Left kidney (tissue), 2 donors: ENCODE results near the gene ERC2. TPM values are rescaled to one million over a fixed set of nuclear protein-coding genes. Genes with fewer than 3 reads are reported as not detected.
"Not testable (repeated sequence)": the region's sequence is repeated elsewhere in the genome, so short reads cannot be mapped to it uniquely, and the experiment has no call there.

ENCODE experiments used
- DNase-seq: peaks from one replicate; pipeline ENCODE4 v3.0.0-alpha.2; 2013
- polyA plus RNA-seq: library from polyadenylated mRNA; unstranded; fragments of 120-200 nt; gene quantifications from one replicate; pipeline ENCODE4 v1.2.1, GENCODE V29; 2013; ENCODE audit not compliant: insufficient read length

Gene ERC2
- polyA plus RNA-seq, 1 donor = 3.9 TPM

DNA sequence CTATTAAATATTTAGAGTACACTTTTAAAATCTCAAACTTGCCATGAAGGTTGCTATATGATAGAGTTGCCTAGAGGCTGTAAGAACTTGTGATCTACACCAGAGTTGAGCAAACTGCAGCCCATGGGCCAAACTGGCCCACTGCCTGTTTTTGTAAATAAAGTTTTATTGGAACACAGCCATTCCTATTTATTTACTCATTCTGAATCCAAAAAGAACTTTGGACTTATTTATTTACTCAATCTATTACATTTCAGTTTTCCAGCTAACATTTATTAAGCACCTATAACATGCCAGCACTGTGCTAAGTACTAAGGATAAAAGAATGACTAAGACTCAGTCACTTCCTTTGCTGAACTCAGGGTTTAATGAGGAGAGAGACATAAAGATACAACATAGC lies 403.6 kb downstream of the ERC2 start:
- DNase-seq = no peak

DNA sequence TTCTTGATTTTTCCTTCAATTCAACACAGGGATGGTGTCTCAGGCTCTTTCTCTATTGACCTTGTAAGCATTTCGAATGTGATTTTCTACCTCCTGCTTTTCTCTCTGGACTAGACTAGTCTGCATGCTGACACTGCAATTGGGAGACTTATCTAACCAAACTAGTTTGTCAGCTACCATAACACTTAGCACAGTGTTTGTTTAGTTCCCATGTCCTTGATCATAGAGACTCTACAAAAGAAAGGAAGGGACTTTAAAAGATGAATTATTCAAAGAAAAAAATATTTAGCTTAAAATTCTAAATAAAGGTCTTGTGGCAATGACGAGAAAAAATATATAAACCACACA lies 407.0 kb downstream of the ERC2 start:
- no peak for DNase-seq

DNA sequence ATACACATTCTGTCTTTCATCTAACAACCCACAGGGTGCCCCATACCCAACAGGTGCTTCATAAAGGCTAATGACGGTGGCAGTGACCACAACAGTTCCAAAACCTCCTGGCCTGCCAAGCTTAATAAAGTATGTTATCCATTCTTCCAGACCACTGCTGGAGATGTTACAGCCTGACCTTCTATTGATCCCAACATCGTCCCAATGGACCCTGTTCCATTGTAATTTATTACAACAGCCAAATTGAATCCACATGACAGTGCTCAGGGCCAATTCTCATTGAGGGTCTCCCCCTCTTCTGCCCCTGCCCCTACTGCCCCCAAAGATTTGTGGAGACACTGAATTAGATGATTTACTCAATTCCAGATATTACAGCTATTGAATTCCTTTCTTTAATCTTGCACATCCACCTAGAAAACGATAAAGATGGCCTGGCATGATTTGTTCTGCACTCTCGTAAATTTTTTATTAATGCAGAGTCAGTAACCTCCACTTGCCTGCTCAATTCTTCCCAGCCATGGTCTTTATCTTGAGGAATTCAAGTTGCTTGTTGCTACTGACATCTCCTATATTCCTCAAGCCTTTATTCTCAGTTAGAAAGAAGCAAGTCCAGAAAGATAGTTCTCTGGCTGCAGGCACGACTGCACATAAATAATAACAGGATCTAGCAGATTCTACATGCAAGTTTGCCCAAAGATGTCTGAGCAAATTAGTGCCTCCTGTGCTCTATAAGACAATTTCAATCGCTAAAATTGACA lies 407.6 kb downstream of the ERC2 start:
- DNase-seq = no peak

DNA sequence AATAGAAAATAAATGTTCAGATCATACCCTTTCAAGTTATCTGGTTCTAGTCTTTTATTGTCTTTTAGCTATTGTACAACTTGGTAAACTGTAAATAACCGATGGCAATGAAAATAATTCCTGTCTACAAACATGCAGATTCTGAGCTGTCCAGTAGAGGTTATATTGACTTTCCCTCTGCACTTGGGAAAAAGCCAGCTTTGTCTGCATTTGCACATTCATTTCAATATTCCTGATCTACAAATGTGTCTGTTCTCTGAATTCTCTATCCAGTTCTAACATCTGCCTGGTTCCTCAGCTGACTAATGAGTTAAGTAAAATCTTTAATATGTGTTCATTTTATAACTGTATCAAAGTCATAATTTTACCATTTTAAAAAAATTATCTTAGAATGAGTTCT lies 408.5 kb downstream of the ERC2 start:
- DNase-seq = no peak

DNA sequence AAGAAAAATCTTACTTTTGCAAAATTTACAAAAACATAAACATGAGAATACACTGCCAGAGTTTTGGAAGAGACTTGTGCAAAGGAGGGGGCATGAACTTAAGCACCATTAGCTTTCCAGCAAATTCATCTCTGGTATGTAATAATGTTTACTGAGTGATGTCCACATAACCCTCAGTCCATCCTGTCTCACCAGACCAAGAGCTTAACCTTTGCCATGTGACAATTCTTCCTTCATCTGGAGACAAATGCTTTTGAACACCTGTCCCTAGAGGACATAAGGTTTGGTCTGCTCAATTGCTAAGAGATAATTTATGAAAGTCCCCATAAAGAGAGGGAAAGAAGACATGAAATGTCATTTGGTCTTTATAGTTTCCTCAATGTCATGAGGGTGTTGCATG lies 412.3 kb downstream of the ERC2 start:
- DNase-seq = no peak

DNA sequence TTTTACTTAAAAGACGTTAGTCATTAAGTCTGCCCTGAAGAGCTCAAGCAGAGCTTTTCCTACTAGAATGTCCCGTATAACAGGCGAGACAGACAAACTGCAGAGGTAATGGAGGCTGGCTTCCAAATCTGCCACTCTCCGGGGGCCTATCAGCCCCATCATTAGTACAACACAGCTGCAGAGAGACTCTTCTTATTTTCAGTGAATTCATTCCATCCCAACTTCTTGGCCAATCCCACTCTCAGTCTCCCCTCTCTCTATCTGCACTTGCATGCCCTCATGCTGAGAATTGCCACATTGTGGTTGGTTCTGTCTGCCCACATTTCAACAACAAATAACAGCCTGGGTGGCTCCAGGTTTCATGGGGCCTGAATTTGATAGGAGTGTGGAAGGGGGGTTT lies 412.7 kb downstream of the ERC2 start:
- no peak for DNase-seq

DNA sequence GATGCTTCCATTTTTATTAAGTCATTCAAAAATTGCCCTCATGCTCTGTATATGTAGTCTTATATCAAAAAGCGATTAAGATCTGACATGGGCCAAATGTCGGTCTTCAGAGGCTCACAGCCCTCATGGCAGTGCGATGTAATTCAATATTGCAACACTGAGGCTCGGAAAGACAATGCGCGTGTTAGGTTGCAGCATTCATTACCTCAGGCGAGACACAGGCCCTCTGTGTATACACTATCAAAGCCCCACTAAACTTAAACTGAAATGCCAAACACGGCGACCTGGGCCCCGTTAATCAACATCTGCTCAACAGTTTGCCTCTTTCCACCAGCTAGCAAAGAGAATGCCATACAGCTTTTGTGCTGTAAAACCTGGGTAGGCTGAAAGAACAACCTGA lies 413.4 kb downstream of the ERC2 start:
- DNase-seq = peak; percentile 37

DNA sequence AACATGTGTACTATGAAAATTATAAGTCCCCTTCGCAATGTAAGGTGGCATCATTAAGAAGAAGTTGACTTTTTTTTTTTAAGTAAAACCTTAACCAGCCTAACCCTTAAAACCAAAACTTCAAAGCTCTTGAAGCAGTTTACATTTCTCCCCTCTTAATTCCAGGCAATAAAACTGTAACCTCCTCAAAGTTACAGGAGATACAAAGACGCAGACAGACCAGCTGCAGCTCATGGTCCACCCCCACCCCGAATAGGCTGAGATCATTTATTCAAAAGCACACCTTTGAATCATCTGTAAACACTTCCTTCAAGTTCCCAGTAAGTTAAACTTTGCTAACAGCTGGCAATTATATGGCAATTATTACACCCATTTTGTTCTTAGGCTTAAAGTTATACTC lies 414.5 kb downstream of the ERC2 start:
- DNase-seq = no peak

DNA sequence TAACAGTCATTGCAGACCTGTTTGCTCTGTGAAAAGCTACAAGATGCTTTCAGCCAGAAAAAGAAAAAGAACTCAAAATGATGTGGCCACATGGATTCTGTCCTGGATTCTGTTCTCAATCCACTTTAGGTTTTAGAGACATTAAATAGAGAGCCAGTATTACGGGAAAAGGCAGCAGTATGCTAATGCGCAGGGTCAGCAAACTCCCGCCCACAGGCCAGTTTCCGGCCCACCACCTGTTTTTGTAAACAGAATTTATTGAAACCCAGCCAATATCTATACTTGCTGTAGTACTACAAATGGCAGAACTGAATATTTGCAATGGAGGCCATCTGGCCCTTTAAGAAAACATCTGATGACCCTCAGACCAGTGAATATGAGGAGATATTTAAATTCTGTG lies 416.1 kb downstream of the ERC2 start:
- no peak for DNase-seq

DNA sequence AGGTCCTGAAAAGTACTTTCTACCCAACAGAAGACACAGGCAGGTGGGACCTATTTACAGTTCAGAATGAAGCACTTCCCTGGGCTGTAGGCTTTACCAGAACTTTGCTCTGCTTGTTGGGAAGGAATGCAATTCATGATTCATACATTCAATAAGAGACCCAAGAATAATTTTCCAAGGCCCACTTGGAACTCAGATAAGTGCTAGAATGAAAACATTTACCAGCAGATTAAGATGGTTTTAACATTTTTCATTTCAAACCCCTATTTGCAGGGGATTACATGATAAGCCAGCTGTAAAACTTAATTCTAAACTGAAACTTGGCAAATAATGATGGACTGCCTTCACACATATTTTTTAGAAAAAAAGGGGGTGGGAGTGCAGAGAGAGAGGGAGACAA lies 417.2 kb downstream of the ERC2 start:
- no peak for DNase-seq

DNA sequence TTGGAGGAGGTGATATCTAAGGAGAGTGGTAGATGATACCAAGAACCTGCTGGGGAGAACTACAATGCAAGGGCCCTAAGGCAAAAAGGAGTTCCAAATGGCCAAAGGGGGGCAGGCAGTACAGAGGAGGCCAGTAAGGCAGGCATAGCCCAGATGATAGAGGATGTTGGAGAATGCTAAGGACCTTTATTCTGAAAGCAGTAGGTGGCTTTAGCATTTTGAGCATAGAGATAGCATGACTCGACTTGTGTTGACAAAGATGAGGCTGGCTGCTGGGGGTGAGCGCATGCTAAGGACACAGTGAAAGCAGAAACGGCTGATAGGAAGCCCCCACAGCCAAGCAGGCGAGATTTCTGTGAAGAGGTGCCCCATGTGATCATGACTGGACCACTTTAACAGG lies 419.3 kb downstream of the ERC2 start:
- no peak for DNase-seq

DNA sequence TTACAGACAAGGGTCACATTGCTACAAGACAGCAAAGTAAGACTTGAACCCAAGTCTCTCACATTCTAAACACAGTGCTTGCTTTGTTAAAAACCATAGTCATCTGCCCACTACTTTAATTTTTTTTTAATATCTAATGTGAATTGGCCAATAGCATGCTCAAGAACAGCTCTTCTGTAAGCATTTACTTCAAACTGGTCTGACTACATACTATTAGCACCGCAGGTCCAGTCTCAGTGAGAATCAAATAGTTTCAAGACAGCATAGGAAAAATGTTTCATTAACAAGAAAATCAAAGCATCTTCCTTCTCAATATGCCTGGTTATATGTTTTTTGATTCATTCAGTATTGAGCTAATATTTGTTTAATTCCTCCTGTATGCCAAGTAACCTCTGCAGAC lies 419.9 kb downstream of the ERC2 start:
- no peak for DNase-seq

DNA sequence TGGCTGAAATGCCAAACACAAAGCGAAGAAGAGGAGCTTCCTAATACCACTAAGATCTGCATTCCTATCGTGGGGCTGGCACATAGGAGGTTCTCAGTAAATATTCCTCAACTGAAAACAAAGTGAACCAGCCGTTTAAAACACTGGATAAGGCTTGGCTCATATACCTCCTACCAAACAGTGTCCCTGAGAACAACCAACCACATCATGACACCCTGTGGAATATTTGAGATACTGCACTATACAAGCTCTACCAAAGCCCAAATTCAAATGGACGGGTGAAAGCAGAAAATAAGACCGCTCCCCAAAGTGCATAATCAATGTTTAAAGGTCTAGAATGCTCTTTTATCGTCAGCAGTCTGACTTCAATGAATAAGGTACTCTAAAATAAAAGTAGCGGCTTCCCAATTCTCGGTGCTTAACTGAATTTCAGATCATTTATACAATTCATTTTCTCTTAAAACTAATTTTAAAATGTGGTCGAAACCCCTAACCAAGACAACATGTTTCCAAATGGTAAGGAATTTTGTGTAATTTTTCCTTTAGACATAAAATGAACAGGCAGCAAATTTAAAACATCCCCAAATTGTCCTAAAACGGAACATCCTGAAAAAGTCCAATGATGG lies 425.8 kb downstream of the ERC2 start:
- DNase-seq = peak; percentile 46

DNA sequence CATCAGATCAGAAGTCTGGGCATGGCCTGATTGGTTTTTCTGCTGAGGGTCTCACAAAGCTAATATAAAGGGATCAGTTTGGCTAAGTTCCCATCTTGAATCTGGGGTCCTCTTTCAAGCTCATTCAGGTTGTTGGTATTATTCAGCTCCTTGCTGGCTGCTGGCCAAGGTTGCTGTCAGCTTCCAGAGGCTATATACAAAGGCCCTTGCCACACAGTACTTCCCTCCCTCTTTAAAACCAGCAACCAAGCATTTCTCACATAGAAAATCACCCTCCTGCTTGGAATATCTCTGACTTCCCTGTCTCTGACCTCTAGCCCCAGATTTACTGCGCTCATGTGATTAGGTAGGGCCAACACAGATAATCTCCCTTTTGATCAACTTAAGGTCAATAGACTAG lies 442.9 kb downstream of the ERC2 start:
- DNase-seq = no peak

DNA sequence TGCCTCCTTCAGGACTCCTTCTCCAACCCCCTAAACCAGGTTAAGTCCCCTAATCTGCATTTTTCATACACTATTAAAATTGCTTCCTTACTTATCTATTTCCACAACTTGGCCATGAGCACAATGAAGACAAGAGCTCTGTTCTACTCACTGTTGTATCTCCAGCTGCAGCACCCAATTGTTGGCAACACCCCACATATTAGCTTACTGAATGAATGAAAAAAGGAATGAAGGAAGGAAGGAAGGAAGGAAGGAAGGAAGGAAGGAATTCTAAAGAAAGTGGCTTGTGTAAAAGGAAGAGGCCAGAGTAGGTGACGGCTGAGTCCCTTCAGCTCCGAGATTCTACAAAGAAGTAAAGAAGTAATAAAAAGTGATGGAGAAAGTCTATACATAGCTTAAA lies 444.7 kb downstream of the ERC2 start:
- no peak for DNase-seq

DNA sequence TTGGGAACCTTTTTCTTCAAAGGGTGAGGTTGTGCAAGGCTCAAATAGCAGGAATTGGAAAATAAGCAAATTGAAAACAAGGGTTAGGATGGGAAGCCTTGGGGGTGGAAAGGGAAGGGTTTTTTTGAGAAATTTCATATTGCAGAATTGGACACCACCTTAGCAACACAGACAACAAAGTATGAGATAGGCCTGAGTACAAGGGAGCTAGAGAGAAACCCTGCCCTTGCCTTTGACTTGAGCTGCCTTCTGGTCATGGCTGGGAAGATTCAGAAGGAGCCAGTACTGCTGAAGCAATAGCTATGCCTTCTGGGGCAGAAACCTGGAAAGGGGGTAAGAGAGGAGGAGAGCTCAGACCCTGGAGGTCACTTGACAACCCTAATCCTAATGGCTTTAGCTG lies 445.6 kb downstream of the ERC2 start:
- no peak for DNase-seq

DNA sequence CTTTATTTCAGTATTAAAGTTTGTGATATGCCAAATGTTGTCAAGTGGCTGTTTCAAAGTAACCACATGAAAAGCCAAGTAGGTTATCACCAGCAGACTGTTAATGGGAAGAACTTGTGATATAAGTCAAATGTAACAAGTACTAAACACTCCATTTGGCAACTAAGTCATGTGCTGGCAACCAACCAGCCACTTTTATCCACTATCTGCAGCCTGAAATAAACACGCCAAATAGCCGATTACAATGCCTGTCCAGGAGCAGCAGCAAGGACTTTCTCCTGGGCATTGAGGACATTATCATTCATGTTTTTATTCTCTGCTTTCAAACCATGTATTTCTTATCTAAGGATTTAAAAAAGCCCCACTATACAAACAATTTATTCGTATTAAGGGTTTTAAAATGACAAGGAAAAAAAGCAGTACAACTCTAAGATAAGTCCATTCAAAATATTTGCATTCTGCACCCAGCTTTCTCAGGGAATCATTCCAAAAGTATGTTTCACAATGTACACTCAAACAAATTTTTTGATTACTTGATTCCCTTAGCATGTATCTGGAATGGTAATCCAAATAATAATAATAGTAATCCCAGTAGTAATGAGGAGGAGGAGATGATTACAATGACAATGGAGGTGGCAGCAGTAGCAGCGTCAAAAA lies 448.6 kb downstream of the ERC2 start:
- DNase-seq = no peak

DNA sequence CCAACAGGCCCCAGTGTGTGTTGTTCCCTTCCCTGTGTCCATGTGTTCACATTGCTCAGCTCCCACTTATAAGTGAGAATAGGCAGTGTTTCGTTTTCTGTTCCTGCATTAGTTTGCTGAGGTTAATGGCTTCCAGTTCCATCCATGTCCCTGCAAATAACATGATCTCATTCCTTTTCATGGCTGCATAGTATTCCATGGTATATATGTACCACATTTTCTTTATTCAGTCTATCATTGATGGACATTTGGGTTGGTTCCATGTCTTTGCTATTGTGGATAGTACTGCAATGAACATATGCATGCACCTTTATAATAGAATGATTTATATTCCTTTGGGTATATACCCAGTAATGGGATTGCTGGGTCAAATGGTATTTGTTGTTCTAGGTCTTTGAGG lies 452.9 kb downstream of the ERC2 start:
- DNase-seq = not testable (repeated sequence)

DNA sequence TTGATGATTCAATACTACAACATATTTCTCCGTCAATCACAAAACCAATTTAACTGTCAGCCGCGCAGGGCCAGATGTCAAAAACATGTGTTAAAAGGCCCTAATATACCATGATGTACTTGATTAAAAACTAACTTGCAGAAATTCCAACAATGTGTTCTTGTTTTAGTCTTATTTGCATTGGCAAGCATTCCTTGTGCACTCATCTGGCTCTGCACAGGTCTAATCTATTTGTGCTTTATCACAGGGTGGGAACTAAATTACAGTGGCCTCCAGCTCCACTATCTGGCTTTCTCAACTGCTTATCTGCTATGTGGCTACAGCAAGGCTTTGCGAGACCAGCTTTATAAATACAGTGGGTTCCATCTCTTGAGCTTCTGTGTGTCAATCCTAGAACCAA lies 455.5 kb downstream of the ERC2 start:
- DNase-seq = no peak

DNA sequence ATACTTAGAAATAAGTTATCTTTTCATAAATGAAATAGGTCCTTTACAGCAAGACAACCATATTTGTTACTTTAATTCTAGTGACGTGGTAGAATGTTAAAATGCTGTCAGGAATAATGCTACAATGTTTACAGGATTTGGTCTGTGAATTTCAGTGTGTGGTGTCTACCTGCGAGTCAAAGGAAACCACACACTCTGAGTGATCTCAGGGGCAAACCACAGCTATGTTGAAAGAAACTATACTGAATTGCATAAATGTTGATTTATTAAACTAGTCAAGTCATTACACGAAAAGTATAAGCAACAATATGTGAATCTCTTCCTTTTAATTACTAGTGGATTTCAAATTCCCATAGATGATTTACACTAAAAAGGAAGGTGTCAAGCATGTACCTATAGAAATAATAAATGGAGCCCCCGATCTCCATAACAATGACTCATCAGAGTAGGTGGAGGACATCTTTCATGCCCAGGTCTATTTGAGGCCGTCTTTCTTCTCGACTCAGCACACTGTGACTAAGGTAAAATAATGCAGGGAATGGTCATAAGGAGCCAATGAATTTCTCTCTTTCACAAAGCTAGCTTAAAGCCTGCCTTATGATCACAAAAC lies 463.0 kb downstream of the ERC2 start:
- DNase-seq = no peak

DNA sequence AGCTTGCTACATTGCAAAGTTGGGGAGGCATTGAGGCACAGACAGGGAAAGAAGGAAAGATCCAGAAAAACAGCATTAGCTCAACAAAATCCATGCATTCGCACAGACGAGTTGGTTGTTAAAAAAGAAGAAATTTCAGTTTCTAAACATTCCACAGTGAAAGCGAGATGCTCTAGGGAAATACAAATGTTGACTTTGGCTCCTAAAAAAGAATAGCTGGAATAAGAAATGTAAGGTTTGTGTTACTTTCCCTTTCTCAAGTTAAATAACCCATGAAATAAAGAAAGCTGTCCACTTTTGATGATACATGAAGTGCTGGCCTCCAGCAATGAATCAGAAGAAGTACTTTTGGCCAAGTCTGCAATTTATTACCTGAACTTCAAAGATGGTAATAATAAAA lies 465.1 kb downstream of the ERC2 start:
- peak; percentile 32 for DNase-seq

DNA sequence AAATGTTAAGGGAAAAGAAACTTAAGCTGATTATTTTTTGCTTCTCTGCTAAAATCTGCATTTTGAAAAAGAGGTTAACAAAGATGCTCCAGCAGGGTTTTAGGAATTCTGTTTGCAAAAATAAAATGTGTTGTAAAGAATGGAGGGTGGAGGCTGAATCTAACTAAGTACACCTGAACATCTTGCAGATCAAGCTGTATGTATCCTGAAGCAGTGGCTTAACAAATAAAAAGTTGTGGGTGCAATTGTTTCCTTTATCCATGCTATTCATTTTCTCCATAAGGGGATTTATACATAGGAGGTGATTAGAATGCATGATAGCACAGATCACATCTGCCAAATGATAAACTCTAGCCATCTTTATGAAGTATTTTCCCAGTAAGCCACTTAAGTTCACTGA lies 466.3 kb downstream of the ERC2 start:
- DNase-seq = no peak

DNA sequence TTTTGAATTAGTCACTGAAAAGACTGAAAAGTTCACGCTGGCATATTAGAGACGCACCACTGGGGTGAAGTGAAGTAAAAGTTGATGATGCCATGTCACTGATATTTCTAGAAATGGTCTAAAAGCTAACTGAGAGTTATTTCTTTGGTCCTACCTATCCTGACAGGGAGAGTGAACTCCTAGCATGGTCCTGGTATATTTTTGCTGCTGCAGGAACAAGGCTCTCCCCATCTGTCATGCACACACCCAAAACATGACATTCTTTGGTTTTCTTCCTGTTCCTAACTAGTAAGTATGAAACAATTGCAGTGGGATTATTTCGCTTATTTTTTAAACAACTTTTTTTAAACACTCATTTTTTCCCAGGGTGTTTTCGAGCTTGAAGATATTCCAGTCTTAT lies 466.7 kb downstream of the ERC2 start:
- no peak for DNase-seq
